Measurements from ENCODE around the gene PTPRN2.

DNA sequence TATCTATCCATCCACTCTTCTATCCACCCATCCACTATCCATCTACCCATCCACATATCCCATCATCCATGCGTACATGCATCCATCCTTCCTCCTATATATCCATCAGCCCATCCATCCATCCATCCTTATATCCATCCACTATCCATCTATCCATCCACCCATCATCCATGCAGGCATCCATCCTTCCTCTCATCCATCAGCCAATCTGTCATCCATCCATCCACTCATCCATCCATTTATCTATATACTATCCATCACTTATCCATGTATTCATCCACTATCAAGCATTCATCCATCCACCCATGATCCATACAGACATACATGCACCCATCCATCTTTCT lies 765.0 kb downstream of the PTPRN2 start:
- TF ChIP-seq, protein P1, sequence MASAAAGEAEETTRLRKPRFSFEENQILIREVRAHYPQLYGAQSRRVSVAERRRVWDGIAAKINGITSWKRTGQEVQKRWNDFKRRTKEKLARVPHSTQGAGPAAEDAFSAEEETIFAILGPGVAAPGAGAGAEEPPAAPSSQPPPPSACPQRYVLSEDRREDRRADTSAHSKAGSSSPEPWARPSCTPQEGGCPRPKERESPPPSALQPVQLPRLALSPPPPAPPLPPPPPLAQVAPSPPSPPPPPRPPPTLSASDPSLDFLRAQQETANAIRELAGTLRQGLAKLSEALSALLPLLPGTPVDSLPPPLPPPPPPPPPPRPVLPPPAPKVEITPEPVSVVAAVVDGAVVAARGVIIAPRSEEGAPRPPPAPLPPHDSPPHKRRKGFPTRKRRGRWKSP (CRISPR knock-in tag; IDR thresholded peaks at IDR 0.05) = no peak
- TF ChIP-seq RAD51 (IDR thresholded peaks at IDR 0.05; ENCODE audit: borderline replicate concordance) = no peak
- TF ChIP-seq, protein P2, sequence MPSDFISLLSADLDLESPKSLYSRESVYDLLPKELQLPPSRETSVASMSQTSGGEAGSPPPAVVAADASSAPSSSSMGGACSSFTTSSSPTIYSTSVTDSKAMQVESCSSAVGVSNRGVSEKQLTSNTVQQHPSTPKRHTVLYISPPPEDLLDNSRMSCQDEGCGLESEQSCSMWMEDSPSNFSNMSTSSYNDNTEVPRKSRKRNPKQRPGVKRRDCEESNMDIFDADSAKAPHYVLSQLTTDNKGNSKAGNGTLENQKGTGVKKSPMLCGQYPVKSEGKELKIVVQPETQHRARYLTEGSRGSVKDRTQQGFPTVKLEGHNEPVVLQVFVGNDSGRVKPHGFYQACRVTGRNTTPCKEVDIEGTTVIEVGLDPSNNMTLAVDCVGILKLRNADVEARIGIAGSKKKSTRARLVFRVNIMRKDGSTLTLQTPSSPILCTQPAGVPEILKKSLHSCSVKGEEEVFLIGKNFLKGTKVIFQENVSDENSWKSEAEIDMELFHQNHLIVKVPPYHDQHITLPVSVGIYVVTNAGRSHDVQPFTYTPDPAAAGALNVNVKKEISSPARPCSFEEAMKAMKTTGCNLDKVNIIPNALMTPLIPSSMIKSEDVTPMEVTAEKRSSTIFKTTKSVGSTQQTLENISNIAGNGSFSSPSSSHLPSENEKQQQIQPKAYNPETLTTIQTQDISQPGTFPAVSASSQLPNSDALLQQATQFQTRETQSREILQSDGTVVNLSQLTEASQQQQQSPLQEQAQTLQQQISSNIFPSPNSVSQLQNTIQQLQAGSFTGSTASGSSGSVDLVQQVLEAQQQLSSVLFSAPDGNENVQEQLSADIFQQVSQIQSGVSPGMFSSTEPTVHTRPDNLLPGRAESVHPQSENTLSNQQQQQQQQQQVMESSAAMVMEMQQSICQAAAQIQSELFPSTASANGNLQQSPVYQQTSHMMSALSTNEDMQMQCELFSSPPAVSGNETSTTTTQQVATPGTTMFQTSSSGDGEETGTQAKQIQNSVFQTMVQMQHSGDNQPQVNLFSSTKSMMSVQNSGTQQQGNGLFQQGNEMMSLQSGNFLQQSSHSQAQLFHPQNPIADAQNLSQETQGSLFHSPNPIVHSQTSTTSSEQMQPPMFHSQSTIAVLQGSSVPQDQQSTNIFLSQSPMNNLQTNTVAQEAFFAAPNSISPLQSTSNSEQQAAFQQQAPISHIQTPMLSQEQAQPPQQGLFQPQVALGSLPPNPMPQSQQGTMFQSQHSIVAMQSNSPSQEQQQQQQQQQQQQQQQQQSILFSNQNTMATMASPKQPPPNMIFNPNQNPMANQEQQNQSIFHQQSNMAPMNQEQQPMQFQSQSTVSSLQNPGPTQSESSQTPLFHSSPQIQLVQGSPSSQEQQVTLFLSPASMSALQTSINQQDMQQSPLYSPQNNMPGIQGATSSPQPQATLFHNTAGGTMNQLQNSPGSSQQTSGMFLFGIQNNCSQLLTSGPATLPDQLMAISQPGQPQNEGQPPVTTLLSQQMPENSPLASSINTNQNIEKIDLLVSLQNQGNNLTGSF (CRISPR knock-in tag; IDR thresholded peaks at IDR 0.05) = no peak
- TF ChIP-seq, protein P3, sequence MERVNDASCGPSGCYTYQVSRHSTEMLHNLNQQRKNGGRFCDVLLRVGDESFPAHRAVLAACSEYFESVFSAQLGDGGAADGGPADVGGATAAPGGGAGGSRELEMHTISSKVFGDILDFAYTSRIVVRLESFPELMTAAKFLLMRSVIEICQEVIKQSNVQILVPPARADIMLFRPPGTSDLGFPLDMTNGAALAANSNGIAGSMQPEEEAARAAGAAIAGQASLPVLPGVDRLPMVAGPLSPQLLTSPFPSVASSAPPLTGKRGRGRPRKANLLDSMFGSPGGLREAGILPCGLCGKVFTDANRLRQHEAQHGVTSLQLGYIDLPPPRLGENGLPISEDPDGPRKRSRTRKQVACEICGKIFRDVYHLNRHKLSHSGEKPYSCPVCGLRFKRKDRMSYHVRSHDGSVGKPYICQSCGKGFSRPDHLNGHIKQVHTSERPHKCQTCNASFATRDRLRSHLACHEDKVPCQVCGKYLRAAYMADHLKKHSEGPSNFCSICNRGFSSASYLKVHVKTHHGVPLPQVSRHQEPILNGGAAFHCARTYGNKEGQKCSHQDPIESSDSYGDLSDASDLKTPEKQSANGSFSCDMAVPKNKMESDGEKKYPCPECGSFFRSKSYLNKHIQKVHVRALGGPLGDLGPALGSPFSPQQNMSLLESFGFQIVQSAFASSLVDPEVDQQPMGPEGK (CRISPR knock-in tag; IDR thresholded peaks at IDR 0.05) = no peak
- TF ChIP-seq POLR2AphosphoS5 (IDR thresholded peaks at IDR 0.05; ENCODE audit: low read depth, low read length) = no peak
- no peak for TF ChIP-seq POLR2A (IDR thresholded peaks at IDR 0.05; ENCODE audit: insufficient read depth in 1 of 2, low read depth in 2 of 2, low read length in 2 of 2)
- TF ChIP-seq ZNF274 (CRISPR knock-in tag; IDR thresholded peaks at IDR 0.05) = no peak
- TF ChIP-seq NFRKB (IDR thresholded peaks at IDR 0.05) = no peak
- no peak for TF ChIP-seq TARDBP (CRISPR knock-in tag; IDR thresholded peaks at IDR 0.05)
- TF ChIP-seq, protein P4, sequence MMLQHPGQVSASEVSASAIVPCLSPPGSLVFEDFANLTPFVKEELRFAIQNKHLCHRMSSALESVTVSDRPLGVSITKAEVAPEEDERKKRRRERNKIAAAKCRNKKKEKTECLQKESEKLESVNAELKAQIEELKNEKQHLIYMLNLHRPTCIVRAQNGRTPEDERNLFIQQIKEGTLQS (CRISPR knock-in tag; IDR thresholded peaks at IDR 0.05) = no peak
- no peak for TF ChIP-seq SIN3A (IDR thresholded peaks at IDR 0.05; ENCODE audit: borderline replicate concordance, low read depth, low read length)
- no peak for TF ChIP-seq ATF2 (CRISPR knock-in tag; IDR thresholded peaks at IDR 0.05)
